Fibroblast of pulmonary artery (primary cell): Measurements from ENCODE around the gene CST3.
A peak's percentile ranks its signal among the peaks of the same experiment; 100 is the strongest.

Experiments used
- DNase-seq: peaks from one replicate; pipeline ENCODE4 v3.0.0-alpha.2; 2010; ENCODE audit warnings: low read depth
- H3K4me3 ChIP-seq: replicated peaks from 2 replicates; pipeline ENCODE4 v1.5.1; 2011; ENCODE audit warnings: low read depth, mild to moderate bottlenecking, control low read depth, low read length, moderate library complexity
- CTCF ChIP-seq: IDR thresholded peaks from 2 replicates; pipeline ENCODE4 v1.5.1; 2011; ENCODE audit warnings: mild to moderate bottlenecking, control low read depth, low read length, inconsistent platforms; ENCODE audit errors: missing control alignments

CST3 gene

GRCh38 chr20:23644164-23644563 lies 6.4 kb upstream of the CST3 start:
- DNase-seq, result no peak
- TF ChIP-seq CTCF, result no peak
- H3K4me3 ChIP-seq, result no peak overlapping the region

- no peak overlapping the region for H3K4me3 ChIP-seq
- no peak for TF ChIP-seq CTCF
- no peak for DNase-seq
Observed at GRCh38 chr20:23643659-23644058, 5.9 kb upstream of the CST3 start.

- no peak overlapping the region for H3K4me3 ChIP-seq
- no peak for TF ChIP-seq CTCF
- DNase-seq, result peak; percentile 81
Observed at GRCh38 chr20:23641936-23642751, 4.4 kb upstream of the CST3 start.

GRCh38 chr20:23640671-23641667 lies 3.2 kb upstream of the CST3 start:
- DNase-seq, result no peak
- no peak for TF ChIP-seq CTCF
- H3K4me3 ChIP-seq, result no peak overlapping the region

GRCh38 chr20:23640018-23640601 lies 2.4 kb upstream of the CST3 start:
- DNase-seq, result no peak
- no peak overlapping the region for H3K4me3 ChIP-seq
- TF ChIP-seq CTCF, result no peak

- no peak for TF ChIP-seq CTCF
- H3K4me3 ChIP-seq, result no peak overlapping the region
- DNase-seq, result no peak
Observed at GRCh38 chr20:23639490-23639958, 1.8 kb upstream of the CST3 start.
